ENCODE data around the gene PRAC1. TPM values are rescaled to one million over a fixed set of nuclear protein-coding genes. Genes with fewer than 3 reads are reported as not detected.

PRAC1 gene
- total and polyA plus RNA-seq, 8 donors: not detected

- Histone ChIP-seq H3K4me1 (no peaks in the 10 kb centered on the region), H3K36me3 (no peaks in the 10 kb centered on the region), H3K27ac (no peak overlapping the region), H3K27me3 (peaks cover 97 to 100% of the 10 kb centered on the region in 2 donors), H3K4me3 (no peak overlapping the region), H3K9me3 (no peaks in the 10 kb centered on the region)
- DNase-seq (no peak), ATAC-seq (no peak)
- intact Hi-C loops (cut with DNase I): no loop called here
- no peak for TF ChIP-seq CTCF (IDR thresholded peaks at IDR 0.05)
These were observed 16.6 kb upstream of the PRAC1 start for GRCh38 chr17:48738803-48739526.

- peaks cover 98 to 100% of the 10 kb centered on the region in 2 donors for H3K27me3 ChIP-seq
- H3K27ac ChIP-seq: no peak overlapping the region
- intact Hi-C loops (cut with DNase I): no loop called here
- no peaks in the 10 kb centered on the region for H3K9me3 ChIP-seq
- no peaks in the 10 kb centered on the region for H3K36me3 ChIP-seq
- DNase-seq (no peak), ATAC-seq (no peak)
- no peak for TF ChIP-seq CTCF (IDR thresholded peaks at IDR 0.05)
- H3K4me1 ChIP-seq: no peaks in the 10 kb centered on the region
- no peak overlapping the region for H3K4me3 ChIP-seq
These were observed 16.1 kb upstream of the PRAC1 start for GRCh38 chr17:48738424-48738802.

- no peak for TF ChIP-seq CTCF (IDR thresholded peaks at IDR 0.05)
- Histone ChIP-seq H3K27me3 (peaks cover 98 to 100% of the 10 kb centered on the region in 2 donors), H3K27ac (no peak overlapping the region), H3K4me3 (no peak overlapping the region), H3K4me1 (no peaks in the 10 kb centered on the region), H3K36me3 (no peaks in the 10 kb centered on the region), H3K9me3 (no peaks in the 10 kb centered on the region)
- intact Hi-C loops (cut with DNase I): no loop called here
- ATAC-seq (no peak), DNase-seq (no peak)
These were observed 15.2 kb upstream of the PRAC1 start for GRCh38 chr17:48737330-48738043.

- DNase-seq (no peak), ATAC-seq (no peak)
- TF ChIP-seq CTCF (IDR thresholded peaks at IDR 0.05): no peak
- Histone ChIP-seq H3K36me3 (no peaks in the 10 kb centered on the region), H3K9me3 (no peaks in the 10 kb centered on the region), H3K4me3 (no peak overlapping the region), H3K27ac (no peak overlapping the region), H3K4me1 (no peaks in the 10 kb centered on the region), H3K27me3 (peaks cover 98 to 100% of the 10 kb centered on the region in 2 donors)
- intact Hi-C loops (cut with DNase I): no loop called here
These were observed 12.7 kb upstream of the PRAC1 start for GRCh38 chr17:48735062-48735351.

GRCh38 chr17:48734333-48735061 is 12.2 kb upstream of the PRAC1 start:
- H3K4me1 ChIP-seq: no peaks in the 10 kb centered on the region
- no peaks in the 10 kb centered on the region for H3K36me3 ChIP-seq
- peaks cover 98 to 100% of the 10 kb centered on the region in 2 donors for H3K27me3 ChIP-seq
- H3K9me3 ChIP-seq: no peaks in the 10 kb centered on the region
- H3K4me3 ChIP-seq: no peak overlapping the region
- intact Hi-C loops (cut with DNase I): no loop called here
- ATAC-seq (no peak), DNase-seq (no peak)
- H3K27ac ChIP-seq: no peak overlapping the region
- TF ChIP-seq CTCF (IDR thresholded peaks at IDR 0.05): no peak
